ENCODE data around the gene TLCD4. TPM values are rescaled to one million over a fixed set of nuclear protein-coding genes. Genes with fewer than 3 reads are reported as not detected.
A peak's percentile ranks its signal among the peaks of the same experiment; 100 is the strongest.

Gene TLCD4
- total and polyA plus RNA-seq, 10 of the 15 experiments (the other 5 are each of a cell fraction or from before 2014, with no cell fraction given): under 0.01 to 0.10 (median 0.04) TPM; not detected in 5

- RAD21 ChIA-PET (ENCODE audit: unreplicated experiment): no interaction called here
- no peaks in the 10 kb centered on the region for H3K36me3 ChIP-seq (ENCODE audit: control insufficient read depth in 2 of 2, insufficient read depth in 2 of 2, low read length in 1 of 2)
- H3K4me1 ChIP-seq (ENCODE audit: control insufficient read depth, insufficient read depth, low read length): no peaks in the 10 kb centered on the region
- TF ChIP-seq NR2C1 (IDR thresholded peaks at IDR 0.05): no peak
- peak; percentile 84 for TF ChIP-seq ZNF24 (IDR thresholded peaks at IDR 0.05)
- peak overlapping the region; percentile 100 for H2AFZ ChIP-seq (ENCODE audit: control insufficient read depth, low read depth, low read length)
- CTCF ChIA-PET: interaction anchor here (1.5 to 4.3 kb wide), 3 partner anchors 13 to 163 kb away, joined by 5 to 44 read pairs (median 5); partner anchors contain the start of gene RWDD3
- POLR2A ChIA-PET: interaction anchor here (0.6 to 1.0 kb wide), 2 partner anchors 110 to 205 kb away, joined by 3 to 4 read pairs; no protein-coding TSS in a partner anchor
- H3K9me3 ChIP-seq (replicated peaks; ENCODE audit: control insufficient read depth, insufficient read depth, low read length): no peaks in the 10 kb centered on the region
- H3K4me3 ChIP-seq: peak overlapping the region; percentile 76; the same call in 1 of the 2 replicates
- H3K27me3 ChIP-seq (replicated peaks in 1 of 2; ENCODE audit: control insufficient read depth in 2 of 2, insufficient read depth in 2 of 2, low read length in 1 of 2): no peaks in the 10 kb centered on the region
- BruUV-seq (replicated peaks): no TSS peak
- DNase-seq (ENCODE audit: low read depth, low spot score): no peak
- FAIRE-seq: no peak
- peak overlapping the region; percentile 82 for H3K4me2 ChIP-seq (ENCODE audit: control insufficient read depth, insufficient read depth)
- intact Hi-C loops (cut with micrococcal nuclease; ENCODE audit: unreplicated experiment): no loop called here
- WGBS (ENCODE audit: insufficient coverage, insufficient replicate concordance, low lambda C conversion rate, missing lambda C conversion rate): 53% methylated on average over 2 of the region's 2 CpGs
- SMC1A ChIA-PET (ENCODE audit: uncharacterized antibody, unreplicated experiment): interaction anchor here (1.2 kb wide), 1 partner anchor 12 kb away, joined by 3 read pairs; no protein-coding TSS in a partner anchor
- no peak overlapping the region for H3K9ac ChIP-seq (ENCODE audit: control insufficient read depth, insufficient read depth, low read length)
- H3K27ac ChIP-seq (ENCODE audit: control insufficient read depth, insufficient read depth): no peak overlapping the region
- H3K79me2 ChIP-seq (ENCODE audit: control insufficient read depth, insufficient read depth, low read length): no peaks in the 10 kb centered on the region
- in situ Hi-C loops (cut with MboI): no loop called here
- ATAC-seq: no peak
- no peaks in the 10 kb centered on the region for H4K20me1 ChIP-seq (ENCODE audit: control insufficient read depth, insufficient read depth)
Observed at GRCh38 chr1:95071539-95071938, 45.6 kb upstream of the TLCD4 start.

- TSS peak; percentile 82 for BruUV-seq (replicated peaks)
- SMC1A ChIA-PET (ENCODE audit: uncharacterized antibody, unreplicated experiment): interaction anchor here (1.1 kb wide), 1 partner anchor 13 kb away, joined by 6 read pairs; no protein-coding TSS in a partner anchor
- peak overlapping the region; percentile 76 for H3K4me3 ChIP-seq
- RAD21 ChIA-PET (ENCODE audit: unreplicated experiment): interaction anchor here (1.2 kb wide), 1 partner anchor 16 kb away, joined by 3 read pairs; no protein-coding TSS in a partner anchor
- H3K4me1 ChIP-seq (ENCODE audit: control insufficient read depth, insufficient read depth, low read length): no peaks in the 10 kb centered on the region
- peak overlapping the region; percentile 82 for H3K4me2 ChIP-seq (ENCODE audit: control insufficient read depth, insufficient read depth)
- POLR2A ChIA-PET: interaction anchor here (0.6 to 1.0 kb wide), 2 partner anchors 110 to 205 kb away, joined by 3 to 4 read pairs; no protein-coding TSS in a partner anchor
- peak; percentile 6; the same call in 1 of the 3 replicates for ATAC-seq
- no peak for TF ChIP-seq IKZF2 (IDR thresholded peaks at IDR 0.05)
- TF ChIP-seq NFIC (IDR thresholded peaks at IDR 0.05; ENCODE audit: low read depth, low read length): 0 out of 2 replicates have a peak, but pooled peaks have one; percentile 25
- H4K20me1 ChIP-seq (ENCODE audit: control insufficient read depth, insufficient read depth): no peaks in the 10 kb centered on the region
- peak overlapping the region; percentile 83 for H3K9ac ChIP-seq (ENCODE audit: control insufficient read depth, insufficient read depth, low read length)
- H3K79me2 ChIP-seq (ENCODE audit: control insufficient read depth, insufficient read depth, low read length): no peaks in the 10 kb centered on the region
- no peak for FAIRE-seq
- H3K27ac ChIP-seq (ENCODE audit: control insufficient read depth, insufficient read depth): peak overlapping the region; percentile 94
- intact Hi-C loops (cut with micrococcal nuclease; ENCODE audit: unreplicated experiment): no loop called here
- peak overlapping the region; percentile 100 for H2AFZ ChIP-seq (ENCODE audit: control insufficient read depth, low read depth, low read length)
- 19% methylated on average over 7 of the region's 7 CpGs for WGBS (ENCODE audit: insufficient coverage, insufficient replicate concordance, low lambda C conversion rate, missing lambda C conversion rate)
- H3K9me3 ChIP-seq (replicated peaks; ENCODE audit: control insufficient read depth, insufficient read depth, low read length): no peaks in the 10 kb centered on the region
- no peaks in the 10 kb centered on the region for H3K36me3 ChIP-seq (ENCODE audit: control insufficient read depth in 2 of 2, insufficient read depth in 2 of 2, low read length in 1 of 2)
- CTCF ChIA-PET: interaction anchor here (1.5 to 4.3 kb wide), 3 partner anchors 12 to 162 kb away, joined by 5 to 44 read pairs (median 5); partner anchors contain the start of gene RWDD3
- DNase-seq (ENCODE audit: low read depth, low spot score): no peak
- no peaks in the 10 kb centered on the region for H3K27me3 ChIP-seq (replicated peaks in 1 of 2; ENCODE audit: control insufficient read depth in 2 of 2, insufficient read depth in 2 of 2, low read length in 1 of 2)
- in situ Hi-C loops (cut with MboI): no loop called here
Observed at GRCh38 chr1:95072117-95072516, 45.0 kb upstream of the TLCD4 start.

All from GM12878 (cell line).